SU-DHL-6 (cell line): Measurements from ENCODE around the gene TMTC1.

Source experiments
- EZH2phosphoT487 ChIP-seq: fragments of 200-600 bp; sonication (generic), shearing (Covaris generic); conservative IDR thresholded peaks from 2 replicates; pipeline ENCODE4 v1.6.1; 2018; ENCODE audit warnings: mild to moderate bottlenecking, antibody characterized with exemption, low read length, moderate library complexity, mixed read lengths
- TF ChIP-seq, protein P1 (sequence below): fragments of 200-600 bp; sonication (generic); IDR thresholded peaks from one replicate; pipeline ENCODE4 v1.5.1; 2017; ENCODE audit warnings: antibody characterized with exemption, mild to moderate bottlenecking, low read length, moderate library complexity; ENCODE audit not compliant: insufficient read depth, poor library complexity, severe bottlenecking

- TF ChIP-seq, protein P1, sequence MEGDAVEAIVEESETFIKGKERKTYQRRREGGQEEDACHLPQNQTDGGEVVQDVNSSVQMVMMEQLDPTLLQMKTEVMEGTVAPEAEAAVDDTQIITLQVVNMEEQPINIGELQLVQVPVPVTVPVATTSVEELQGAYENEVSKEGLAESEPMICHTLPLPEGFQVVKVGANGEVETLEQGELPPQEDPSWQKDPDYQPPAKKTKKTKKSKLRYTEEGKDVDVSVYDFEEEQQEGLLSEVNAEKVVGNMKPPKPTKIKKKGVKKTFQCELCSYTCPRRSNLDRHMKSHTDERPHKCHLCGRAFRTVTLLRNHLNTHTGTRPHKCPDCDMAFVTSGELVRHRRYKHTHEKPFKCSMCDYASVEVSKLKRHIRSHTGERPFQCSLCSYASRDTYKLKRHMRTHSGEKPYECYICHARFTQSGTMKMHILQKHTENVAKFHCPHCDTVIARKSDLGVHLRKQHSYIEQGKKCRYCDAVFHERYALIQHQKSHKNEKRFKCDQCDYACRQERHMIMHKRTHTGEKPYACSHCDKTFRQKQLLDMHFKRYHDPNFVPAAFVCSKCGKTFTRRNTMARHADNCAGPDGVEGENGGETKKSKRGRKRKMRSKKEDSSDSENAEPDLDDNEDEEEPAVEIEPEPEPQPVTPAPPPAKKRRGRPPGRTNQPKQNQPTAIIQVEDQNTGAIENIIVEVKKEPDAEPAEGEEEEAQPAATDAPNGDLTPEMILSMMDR = no peak
- no peak for TF ChIP-seq EZH2phosphoT487
These were observed 116.7 kb downstream of the TMTC1 start for GRCh38 chr12:29667011-29667410.
